Heart left ventricle (tissue), 13 donors: Measurements from ENCODE around the gene PHIP.

Source experiments
- CTCF ChIP-seq, 12 donors: fragments of 200-600 bp; sonication (generic) in 4 of 12; IDR thresholded peaks; one replicate each; pipeline versions ENCODE4 v1.5.0 to v1.8.0; 2018 to 2022; ENCODE audit warnings: antibody characterized with exemption in 12 of 12, mild to moderate bottlenecking in 5 of 12
- POLR2A ChIP-seq, 2 donors: fragments of 450-650 bp; IDR thresholded peaks; one replicate each; pipeline ENCODE4 v1.6.1; 2017; ENCODE audit warnings: antibody characterized with exemption in 2 of 2, mild to moderate bottlenecking in 2 of 2, moderate library complexity in 2 of 2
- donor health status: ischemic (EF 13 %, LVEDD 7.1; RV severe dilation, severe dysfunction).
- donor health status: DM: no; HTN: yes; CAD: no.
- donor health status: DM: no; HTN: no; CAD: no.
- donor health status: ischemic (EF 25% LVEDD 6.9; RV normal size, moderate dysfunction).
- donor health status: ischemic (EF 25% LVEDD 5.7; RV mildly dilated, moderate dysfunction).
- donor health status: ischemic (EF 35%, LVEDD 5.7; RV mildly dilated, moderate dysfunction).
- donor health status: nonischemic (EF 11% LVEDD 7.7; RV severe dilation, severe dysfunction).
- donor health status: DM: yes; HTN: yes; CAD: no.
- donor health status: PGD.
- donor health status: ischemic (EF 29% LVEDD 5.4; RV normal size, mild dysfunction).
- donor health status: nonischemic (EF 23%, LVEDD 6.1; RV moderate dilation, normal function).

DNA sequence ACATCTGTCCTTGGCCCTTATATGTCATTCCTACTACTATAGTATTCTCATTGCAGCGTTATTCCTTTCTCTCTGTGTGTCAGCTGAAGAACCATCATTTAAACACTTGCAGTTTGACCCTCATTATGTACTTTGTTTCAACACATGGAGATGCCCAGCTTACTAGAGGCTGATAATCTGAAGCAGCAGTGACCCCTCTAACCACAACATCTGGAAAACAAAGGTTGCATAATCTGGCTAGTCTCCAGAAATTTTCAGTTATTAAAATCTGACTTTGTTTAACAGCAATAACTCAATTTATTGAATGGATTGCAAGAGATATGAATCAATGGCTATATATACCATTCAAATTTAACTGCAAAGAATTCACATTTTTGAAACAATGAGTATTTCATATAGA lies 6.6 kb upstream of the PHIP start:
- TF ChIP-seq CTCF (IDR thresholded peaks at IDR 0.05), result no peak
- no peak for TF ChIP-seq POLR2A (IDR thresholded peaks at IDR 0.05)
